GM23338 (cell line): ENCODE measurements around the gene IL17REL. TPM values are rescaled to one million over a fixed set of nuclear protein-coding genes. Genes with fewer than 3 reads are reported as not detected.

Source experiments
- ATAC-seq: fragments of 200-7000 bp; cut with Tn5 transposase; 3 replicates; pipeline ENCODE4 v1.9.1; 2020
- DNase-seq: peaks from one replicate; pipeline ENCODE4 v3.0.0-alpha.2; 2015; ENCODE audit warnings: low spot score
- H2AFZ ChIP-seq: fragments of 200-600 bp; sonication (generic); 2 replicates; pipeline ENCODE4 v1.8.0; 2016; ENCODE audit warnings: antibody characterized with exemption, mild to moderate bottlenecking, moderate library complexity
- H3F3A ChIP-seq: fragments of 200-600 bp; sonication (generic); replicated peaks from 2 replicates; pipeline ENCODE4 v1.8.0; 2017; ENCODE audit warnings: antibody characterized with exemption, mixed run types, low read depth
- H3K27ac ChIP-seq: fragments of 200-600 bp; sonication (generic); 2 replicates; pipeline ENCODE4 v1.6.1; 2016; ENCODE audit warnings: low read depth
- H3K27me3 ChIP-seq: fragments of 200-600 bp; sonication (generic); 2 replicates; pipeline ENCODE4 v1.8.0; 2016; ENCODE audit warnings: mild to moderate bottlenecking, mixed run types, moderate library complexity; ENCODE audit not compliant: insufficient read depth
- H3K36me3 ChIP-seq: fragments of 200-600 bp; sonication (generic); 2 replicates; pipeline ENCODE4 v1.8.0; 2016; ENCODE audit warnings: mild to moderate bottlenecking; ENCODE audit not compliant: insufficient read depth
- H3K4me1 ChIP-seq: fragments of 200-600 bp; sonication (generic); 2 replicates; pipeline ENCODE4 v1.8.0; 2016; ENCODE audit warnings: mild to moderate bottlenecking, moderate library complexity; ENCODE audit not compliant: insufficient read depth
- H3K4me2 ChIP-seq: fragments of 200-600 bp; sonication (generic); 2 replicates; pipeline ENCODE4 v1.7.1; 2017; ENCODE audit warnings: mixed run types
- H3K4me3 ChIP-seq: fragments of 200-600 bp; sonication (generic); 2 replicates; pipeline ENCODE4 v1.6.1; 2016; ENCODE audit warnings: mixed run types
- H3K79me2 ChIP-seq: fragments of 200-600 bp; sonication (generic); replicated peaks from 2 replicates; pipeline ENCODE4 v1.8.0; 2017; ENCODE audit warnings: mild to moderate bottlenecking; ENCODE audit not compliant: insufficient read depth
- H3K9me2 ChIP-seq: fragments of 200-600 bp; sonication (generic); 2 replicates; pipeline ENCODE4 v1.8.0; 2017; ENCODE audit not compliant: insufficient read depth
- H4K20me1 ChIP-seq: fragments of 200-600 bp; sonication (generic); replicated peaks from 2 replicates; pipeline ENCODE4 v1.8.0; 2017; ENCODE audit warnings: mild to moderate bottlenecking; ENCODE audit not compliant: insufficient read depth
- H3K27ac Mint-ChIP-seq: 2 replicates; pipeline ENCODE4 v1.8.0; 2020; ENCODE audit warnings: inconsistent platforms, mild to moderate bottlenecking, moderate library complexity, mixed read lengths
- H3K27me3 Mint-ChIP-seq: 3 replicates; pipeline ENCODE4 v1.8.0; 2022; ENCODE audit warnings: low read depth, mild to moderate bottlenecking, moderate library complexity, mixed read lengths, inconsistent platforms; ENCODE audit not compliant: insufficient read depth, poor library complexity
- H3K36me3 Mint-ChIP-seq: 3 replicates; pipeline ENCODE4 v1.8.0; 2021; ENCODE audit warnings: low read depth, mild to moderate bottlenecking, inconsistent platforms, moderate library complexity, mixed read lengths
- H3K4me1 Mint-ChIP-seq: 3 replicates; pipeline ENCODE4 v1.8.0; 2020; ENCODE audit warnings: mild to moderate bottlenecking, inconsistent platforms, mixed read lengths
- H3K4me3 Mint-ChIP-seq: 3 replicates; pipeline ENCODE4 v1.8.0; 2021; ENCODE audit warnings: moderate library complexity, mild to moderate bottlenecking, inconsistent platforms, mixed read lengths
- H3K9me3 Mint-ChIP-seq: 3 replicates; pipeline ENCODE4 v1.8.0; 2020; ENCODE audit warnings: moderate library complexity, mild to moderate bottlenecking, inconsistent platforms, mixed read lengths
- CTCF ChIP-seq, 2 experiments: fragments of 200-600 bp in 1 of 2; sonication (generic) in 1 of 2; conservative IDR thresholded peaks; 2 replicates each; pipeline versions ENCODE4 v1.5.1 to v1.6.1; 2016 to 2017; ENCODE audit warnings: antibody characterized with exemption in 2 of 2, low read depth in 2 of 2, mild to moderate bottlenecking in 2 of 2, moderate library complexity in 1 of 2
- EZH2phosphoT487 ChIP-seq: fragments of 200-600 bp; sonication (generic); IDR thresholded peaks from one replicate; pipeline ENCODE4 v1.8.1; 2018; ENCODE audit warnings: antibody characterized with exemption; ENCODE audit not compliant: unreplicated experiment
- NANOG ChIP-seq: IDR thresholded peaks from 2 replicates; pipeline ENCODE4 v1.6.1; 2016; ENCODE audit warnings: antibody characterized with exemption, borderline replicate concordance
- POLR2AphosphoS5 ChIP-seq: IDR thresholded peaks from 2 replicates; pipeline ENCODE4 v1.6.1; 2016; ENCODE audit warnings: antibody characterized with exemption, low read depth
- STAT1 ChIP-seq: IDR thresholded peaks from one replicate; pipeline ENCODE4 v1.6.1; 2016; ENCODE audit warnings: antibody characterized with exemption; ENCODE audit not compliant: unreplicated experiment
- ZNF114 ChIP-seq: fragments of 250-450 bp; sonication (Bioruptor Pico); IDR thresholded peaks from 2 replicates; pipeline ENCODE4 v1.5.0; 2020; ENCODE audit warnings: mild to moderate bottlenecking, moderate library complexity
- ZNF331 ChIP-seq: fragments of 250-450 bp; sonication (Bioruptor Pico); IDR thresholded peaks from 2 replicates; pipeline ENCODE4 v1.5.0; 2020; ENCODE audit warnings: low read depth, mild to moderate bottlenecking, moderate library complexity
- ZNF462 ChIP-seq: fragments of 250-450 bp; sonication (Bioruptor Pico); IDR thresholded peaks from 2 replicates; pipeline ENCODE4 v1.5.0; 2020; ENCODE audit warnings: mild to moderate bottlenecking, moderate library complexity
- polyA plus RNA-seq: library from polyadenylated mRNA; unstranded; fragments of >200 nt; fragmentation: Nextera tagmentation; extraction: Ambion mirVana; gene quantifications from 2 replicates; pipeline ENCODE4 v1.2.1, GENCODE V29; 2016
- total RNA-seq: library from RNA; depleted of rRNA; stranded (reverse); fragments of >200 nt; shearing (Covaris generic); gene quantifications from 2 replicates; pipeline ENCODE4 v1.2.3, GENCODE V29; 2014

IL17REL gene
- total and polyA plus RNA-seq, 2 experiments from 2014 or later = 0.31 TPM; not detected in 1

GRCh38 chr22:50048836-50049235 is 36.3 kb upstream of the IL17REL start:
- TF ChIP-seq NANOG (no peak), ZNF114 (CRISPR knock-in tag) (no peak), ZNF462 (no peak)
- no peaks in the 10 kb centered on the region for H3F3A ChIP-seq
- no peaks in the 10 kb centered on the region for H3K36me3 ChIP-seq
- H3K9me3 Mint-ChIP-seq = no peaks in the 10 kb centered on the region
- no peak overlapping the region for H3K4me2 ChIP-seq
- no peaks in the 10 kb centered on the region for H3K4me1 Mint-ChIP-seq
- DNase-seq = no peak
- H3K27ac ChIP-seq = no peak overlapping the region
- no peak overlapping the region for H3K4me3 Mint-ChIP-seq
- no peak overlapping the region for H3K4me3 ChIP-seq
- peaks cover 10% of the 10 kb centered on the region for H3K27me3 Mint-ChIP-seq
- H3K9me2 ChIP-seq = no peaks in the 10 kb centered on the region
- H2AFZ ChIP-seq = no peak overlapping the region
- no peaks in the 10 kb centered on the region for H3K27me3 ChIP-seq
- ATAC-seq = no peak
- no peaks in the 10 kb centered on the region for H3K79me2 ChIP-seq
- no peaks in the 10 kb centered on the region for H3K36me3 Mint-ChIP-seq
- no peaks in the 10 kb centered on the region for H4K20me1 ChIP-seq
- no peaks in the 10 kb centered on the region for H3K4me1 ChIP-seq
- H3K27ac Mint-ChIP-seq = no peak overlapping the region

- Histone ChIP-seq H4K20me1 (no peaks in the 10 kb centered on the region), H3K9me2 (no peaks in the 10 kb centered on the region), H3K79me2 (no peaks in the 10 kb centered on the region), H3F3A (no peaks in the 10 kb centered on the region), H3K36me3 (no peaks in the 10 kb centered on the region), H3K4me3 (no peak overlapping the region), H3K4me1 (no peaks in the 10 kb centered on the region), H3K27ac (no peak overlapping the region), H3K4me2 (no peak overlapping the region), H3K27me3 (no peaks in the 10 kb centered on the region), H2AFZ (no peak overlapping the region)
- H3K9me3 Mint-ChIP-seq = no peaks in the 10 kb centered on the region
- ATAC-seq = no peak
- H3K36me3 Mint-ChIP-seq = no peaks in the 10 kb centered on the region
- H3K27me3 Mint-ChIP-seq = peaks cover 10% of the 10 kb centered on the region
- H3K4me3 Mint-ChIP-seq = no peak overlapping the region
- H3K4me1 Mint-ChIP-seq = no peaks in the 10 kb centered on the region
- DNase-seq = no peak
- H3K27ac Mint-ChIP-seq = no peak overlapping the region
- TF ChIP-seq CTCF (conservative IDR thresholded peaks at IDR 0.05; ENCODE audit: low read depth in 2 of 2) = no peak
- TF ChIP-seq EZH2phosphoT487 = no peak
- TF ChIP-seq ZNF331 (CRISPR knock-in tag) = no peak
- no peak for TF ChIP-seq STAT1
- TF ChIP-seq POLR2AphosphoS5 = no peak
Measured at GRCh38 chr22:50048061-50048765, 35.6 kb upstream of the IL17REL start.
